Measurements from ENCODE around the gene MB. TPM values are rescaled to one million over a fixed set of nuclear protein-coding genes. Genes with fewer than 3 reads are reported as not detected.

MB gene
- polyA plus RNA-seq, 3 donors, result 1.3 to 19.2 (median 16.2) TPM

GRCh38 chr22:35604621-35605368, 12.3 kb downstream of the MB start:
- H3K27ac ChIP-seq (ENCODE audit: low read depth, low read length), result no peak overlapping the region
- WGBS, 3 donors, result 43 to 56% (median 55%) methylated on average over 9 of the region's 9 CpGs

- no peak overlapping the region for H3K27ac ChIP-seq (ENCODE audit: low read depth, low read length)
- WGBS, 3 donors, result 60 to 67% (median 60%) methylated on average over 9 of the region's 9 CpGs
Measured at GRCh38 chr22:35601743-35602615, 15.2 kb downstream of the MB start.

- 93 to 97% (median 94%) methylated on average over 5 of the region's 5 CpGs for WGBS, 3 donors
- no peak overlapping the region for H3K27ac ChIP-seq (ENCODE audit: low read depth, low read length)
Measured at GRCh38 chr22:35601013-35601580, 16.0 kb downstream of the MB start.

- 60 to 86% (median 67%) methylated on average over 12 of the region's 12 CpGs for WGBS, 3 donors
- H3K27ac ChIP-seq (ENCODE audit: low read depth, low read length), result no peak overlapping the region
Measured at GRCh38 chr22:35600476-35600875, 16.7 kb downstream of the MB start.

- WGBS, 3 donors, result 92 to 97% (median 92%) methylated on average over 4 of the region's 4 CpGs
- no peak overlapping the region for H3K27ac ChIP-seq (ENCODE audit: low read depth, low read length)
Measured at GRCh38 chr22:35599364-35599763, 17.8 kb downstream of the MB start.

GRCh38 chr22:35598396-35598710, 18.8 kb downstream of the MB start:
- WGBS, 3 donors, result 67 to 95% (median 74%) methylated on average over 4 of the region's 4 CpGs
- H3K27ac ChIP-seq (ENCODE audit: low read depth, low read length), result no peak overlapping the region

- 73 to 91% (median 88%) methylated on average over 16 of the region's 16 CpGs for WGBS, 3 donors
Measured at GRCh38 chr22:35597692-35598395, 19.3 kb downstream of the MB start.

GRCh38 chr22:35596821-35597220, 20.3 kb downstream of the MB start:
- no peak overlapping the region for H3K27ac ChIP-seq (ENCODE audit: low read depth, low read length)
- 37 to 74% (median 67%) methylated on average over 7 of the region's 7 CpGs for WGBS, 3 donors

More at GRCh38 chr22:35597692-35598395, 19.3 kb downstream of the MB start:
- no peak overlapping the region for H3K27ac ChIP-seq (ENCODE audit: low read depth, low read length)

- 97 to 100% (median 97%) methylated on average over 5 of the region's 5 CpGs for WGBS, 3 donors
- H3K27ac ChIP-seq (ENCODE audit: low read depth, low read length), result no peak overlapping the region
Measured at GRCh38 chr22:35594686-35595085, 22.4 kb downstream of the MB start.

- WGBS, 3 donors, result 75 to 91% (median 82%) methylated on average over 14 of the region's 14 CpGs
- H3K27ac ChIP-seq (ENCODE audit: low read depth, low read length), result no peak overlapping the region
Measured at GRCh38 chr22:35593891-35594470, 23.1 kb downstream of the MB start.

GRCh38 chr22:35593071-35593890, 23.8 kb downstream of the MB start:
- WGBS, 3 donors, result 38 to 64% (median 47%) methylated on average over 3 of the region's 3 CpGs
- H3K27ac ChIP-seq (ENCODE audit: low read depth, low read length), result no peak overlapping the region

GRCh38 chr22:35592418-35592967, 24.6 kb downstream of the MB start:
- no peak overlapping the region for H3K27ac ChIP-seq (ENCODE audit: low read depth, low read length)
- WGBS, 3 donors, result 48 to 68% (median 55%) methylated on average over 4 of the region's 4 CpGs

- no peak overlapping the region for H3K27ac ChIP-seq (ENCODE audit: low read depth, low read length)
- 88 to 91% (median 90%) methylated on average over 14 of the region's 14 CpGs for WGBS, 3 donors
Measured at GRCh38 chr22:35591714-35592417, 25.3 kb downstream of the MB start.

GRCh38 chr22:35590634-35591295, 26.4 kb downstream of the MB start:
- 60 to 64% (median 64%) methylated on average over 12 to 13 of the region's 13 CpGs for WGBS, 3 donors
- H3K27ac ChIP-seq (ENCODE audit: low read depth, low read length), result no peak overlapping the region

- H3K27ac ChIP-seq (ENCODE audit: low read depth, low read length), result no peak overlapping the region
- 84 to 95% (median 85%) methylated on average over 6 of the region's 6 CpGs for WGBS, 3 donors
Measured at GRCh38 chr22:35589756-35590093, 27.4 kb downstream of the MB start.

- 56 to 81% (median 57%) methylated on average over 11 of the region's 11 CpGs for WGBS, 3 donors
- peak overlapping the region; percentile 9 for H3K27ac ChIP-seq (ENCODE audit: low read depth, low read length)
Measured at GRCh38 chr22:35589071-35589755, 27.9 kb downstream of the MB start.

All from adipose tissue (tissue), 3 donors.